Activated CD4-positive, alpha-beta T cell treated with anti-CD3 and anti-CD28 coated beads, Interleukin-2, amount 50 U/mL, for 48 hours (primary cell): ENCODE data around the gene FAM181A.

Source experiments
- DNase-seq, 2 experiments: peaks; one replicate each; pipeline ENCODE4 v3.0.0-alpha.2; 2020

The FAM181A gene

GRCh38 chr14:93905623-93906022 lies 21.5 kb upstream of the FAM181A start:
- DNase-seq, result no peak

- peak; percentile 53 to 67 for DNase-seq
Measured at GRCh38 chr14:93906341-93907329, 20.5 kb upstream of the FAM181A start.

GRCh38 chr14:93909429-93910128 lies 17.6 kb upstream of the FAM181A start:
- no peak for DNase-seq

- DNase-seq, result no peak
Measured at GRCh38 chr14:93911975-93912615, 15.0 kb upstream of the FAM181A start.

GRCh38 chr14:93912782-93913181 lies 14.4 kb upstream of the FAM181A start:
- DNase-seq, result no peak

- peak in 1 of 2 experiments; percentile 11 for DNase-seq
Measured at GRCh38 chr14:93914278-93914677, 12.9 kb upstream of the FAM181A start.

- DNase-seq, result no peak
Measured at GRCh38 chr14:93915070-93915705, 12.0 kb upstream of the FAM181A start.

- no peak for DNase-seq
Measured at GRCh38 chr14:93915800-93916199, 11.3 kb upstream of the FAM181A start.

- DNase-seq, result no peak
Measured at GRCh38 chr14:93916498-93916897, 10.6 kb upstream of the FAM181A start.

- DNase-seq, result no peak
Measured at GRCh38 chr14:93917141-93917540, 10.0 kb upstream of the FAM181A start.

GRCh38 chr14:93921001-93921806 lies 5.9 kb upstream of the FAM181A start:
- DNase-seq, result no peak

GRCh38 chr14:93923626-93924025 lies 3.5 kb upstream of the FAM181A start:
- no peak for DNase-seq

GRCh38 chr14:93924592-93925355 lies 2.4 kb upstream of the FAM181A start:
- DNase-seq, result no peak

GRCh38 chr14:93925374-93925895 lies 1.7 kb upstream of the FAM181A start:
- DNase-seq, result no peak

- DNase-seq, result no peak
Measured at GRCh38 chr14:93926245-93926872, 785 bp upstream of the FAM181A start.

GRCh38 chr14:93927800-93928145 lies 629 bp downstream of the FAM181A start:
- no peak for DNase-seq

GRCh38 chr14:93928184-93929047 lies 1.3 kb downstream of the FAM181A start:
- DNase-seq, result no peak

GRCh38 chr14:93929048-93929535 lies 1.9 kb downstream of the FAM181A start:
- no peak for DNase-seq

GRCh38 chr14:93929657-93930056 lies 2.5 kb downstream of the FAM181A start:
- no peak for DNase-seq
